A549 (cell line): ENCODE results near the gene CIB4. TPM values are rescaled to one million over a fixed set of nuclear protein-coding genes. Genes with fewer than 3 reads are reported as not detected.

Experiments
- ATAC-seq, 2 experiments: fragments of 200-7000 bp in 1 of 2; fragments of >200 bp in 1 of 2; cut with Nextera tagmentation in 1 of 2; cut with Tn5 transposase in 1 of 2; 3 replicates each; pipeline versions ENCODE4 v1.8.0 to v1.9.1; 2018 to 2020; ENCODE audit warnings: mild to moderate bottlenecking in 1 of 2, moderate library complexity in 1 of 2
- CTCF ChIA-PET: fragments of 300-600 bp; sonication (Branson Sonifier 250); formaldehyde crosslinking; extraction: SDS; loops from one replicate; lab custom pipeline; 2021; ENCODE audit warnings: antibody characterized with exemption, inconsistent platforms; lab: Yijun Ruan, JAX
- POLR2A ChIA-PET: fragments of 350-600 bp; formaldehyde crosslinking; extraction: SDS; loops from one replicate; lab custom pipeline; 2021; ENCODE audit warnings: antibody characterized with exemption, inconsistent platforms; lab: Yijun Ruan, JAX
- DNase-seq, 2 experiments: peaks; one replicate each; pipeline versions ENCODE4 v3.0.0 to v3.0.0-alpha.2; 2011 to 2016; ENCODE audit warnings: low read depth in 1 of 2, low spot score in 1 of 2
- FAIRE-seq: peaks from 2 replicates; lab custom pipeline; 2011; peaks lifted over from hg19 to GRCh38; lab: Jason Lieb, UNC
- H3K27ac ChIP-seq, 2 experiments: fragments of >200 bp; sonication (Bioruptor Twin); formaldehyde crosslinking; 3 replicates each; pipeline ENCODE4 v1.5.1; 2016 to 2017
- H3K4me1 ChIP-seq: fragments of >200 bp; sonication (Bioruptor Twin); formaldehyde crosslinking; 3 replicates; pipeline ENCODE4 v1.6.1; 2016
- H3K4me2 ChIP-seq: fragments of >200 bp; sonication (Bioruptor Twin); formaldehyde crosslinking; 3 replicates; pipeline ENCODE4 v1.6.1; 2016
- H3K4me3 ChIP-seq: fragments of >200 bp; sonication (Bioruptor Twin); formaldehyde crosslinking; 3 replicates; pipeline ENCODE4 v1.5.1; 2016
- H3K9me3 ChIP-seq: fragments of >200 bp; sonication (Bioruptor Twin); formaldehyde crosslinking; 3 replicates; pipeline ENCODE4 v1.6.1; 2016
- BHLHE40 ChIP-seq: IDR thresholded peaks from 2 replicates; pipeline ENCODE4 v1.6.1; 2012; ENCODE audit warnings: low read depth, low read length, inconsistent platforms
- CEBPB ChIP-seq, 2 experiments: fragments of >200 bp in 1 of 2; sonication (Bioruptor Twin) in 1 of 2; formaldehyde crosslinking in 1 of 2; IDR thresholded peaks; 2 replicates each; pipeline ENCODE4 v1.6.1; 2012 to 2016
- EHF ChIP-seq: fragments of 250-450 bp; sonication (Bioruptor Pico); IDR thresholded peaks from 2 replicates; pipeline ENCODE4 v1.5.0; 2020; ENCODE audit warnings: mild to moderate bottlenecking
- GATA3 ChIP-seq: IDR thresholded peaks from 2 replicates; pipeline ENCODE4 v1.6.1; 2012; ENCODE audit warnings: borderline replicate concordance
- HOXA7 ChIP-seq: fragments of 250-450 bp; sonication (Bioruptor Pico); IDR thresholded peaks from 2 replicates; pipeline ENCODE4 v1.5.0; 2020; ENCODE audit warnings: mild to moderate bottlenecking, moderate library complexity
- HOXB13 ChIP-seq: fragments of 250-450 bp; sonication (Bioruptor Pico); IDR thresholded peaks from 2 replicates; pipeline ENCODE4 v1.5.0; 2020; ENCODE audit warnings: low read depth, mild to moderate bottlenecking, moderate library complexity
- KDM1A ChIP-seq: fragments of 200-600 bp; sonication (generic); IDR thresholded peaks from 2 replicates; pipeline ENCODE4 v1.6.1; 2016; ENCODE audit warnings: low read depth, mild to moderate bottlenecking
- MAFK ChIP-seq: fragments of 450-650 bp; IDR thresholded peaks from 2 replicates; pipeline ENCODE4 v1.6.1; 2014; ENCODE audit not compliant: partially characterized antibody
- MYC ChIP-seq: IDR thresholded peaks from 2 replicates; pipeline ENCODE4 v1.6.1; 2012; ENCODE audit warnings: mild to moderate bottlenecking, inconsistent platforms, low read length, improper control_type of control experiment, borderline replicate concordance
- PBX3 ChIP-seq: IDR thresholded peaks from 2 replicates; pipeline ENCODE4 v1.6.1; 2012
- PHF8 ChIP-seq: fragments of 200-600 bp; sonication (generic); IDR thresholded peaks from 2 replicates; pipeline ENCODE4 v1.6.1; 2016; ENCODE audit warnings: low read depth, mild to moderate bottlenecking, antibody characterized with exemption, moderate library complexity, borderline replicate concordance
- USF2 ChIP-seq: fragments of 450-650 bp; IDR thresholded peaks from 2 replicates; pipeline ENCODE4 v1.6.1; 2014; ENCODE audit warnings: antibody characterized with exemption
- ZNF302 ChIP-seq: fragments of 250-450 bp; sonication (Bioruptor Pico); IDR thresholded peaks from 2 replicates; pipeline ENCODE4 v1.9.0; 2021; ENCODE audit warnings: inconsistent platforms, mild to moderate bottlenecking, moderate library complexity
- ZSCAN20 ChIP-seq: fragments of 250-450 bp; sonication (Bioruptor Pico); IDR thresholded peaks from 2 replicates; pipeline ENCODE4 v1.8.0; 2022; ENCODE audit warnings: mild to moderate bottlenecking, moderate library complexity
- WGBS: methylation state at CpG from one replicate; pipeline ENCODE4 v1.1.6; 2017; ENCODE audit errors: missing lambda C conversion rate; 5-methylcytosine and 5-hydroxymethylcytosine counted together
- polyA plus RNA-seq, 4 experiments: library from polyadenylated mRNA; depleted of rRNA in 3 of 4; stranded (reverse); fragments of >200 nt; fragmentation: RNase III in 1 of 4; extraction: RNeasy Plus Mini Kit Qiagen cat#74134 plus additional on column Dnase treatment in 1 of 4; gene quantifications; 2 replicates in 3 of 4; 3 replicates in 1 of 4; pipeline ENCODE4 v1.2.3, GENCODE V29; 2011 to 2017

CIB4 gene
- polyA plus RNA-seq, 2 of the 4 experiments (the other 2 are of a cell fraction): 0.30 to 1.0 TPM

GRCh38 chr2:26574900-26575560 is 66.1 kb downstream of the CIB4 start:
- no peaks in the 10 kb centered on the region for H3K9me3 ChIP-seq
- ATAC-seq (no peak), DNase-seq (no peak), FAIRE-seq (no peak)
- no peak overlapping the region for H3K27ac ChIP-seq
- no peak overlapping the region for H3K4me3 ChIP-seq
- ChIA-PET POLR2A (interaction anchor here (1.2 kb wide), 1 partner anchor 9 kb away, joined by 4 read pairs; no protein-coding TSS in a partner anchor), CTCF (interaction anchor here (0.6 to 11.0 kb wide), 9 partner anchors 14 to 624 kb away, joined by 3 to 237 read pairs (median 3); a partner anchor contains a TSS)
- no peak overlapping the region for H3K4me2 ChIP-seq
- peaks cover 4% of the 10 kb centered on the region; the same call in 2 of the 3 replicates for H3K4me1 ChIP-seq
- TF ChIP-seq CEBPB (IDR thresholded peaks at IDR 0.05): no peak
- TF ChIP-seq ZSCAN20 (CRISPR knock-in tag): no peak
- no peak for TF ChIP-seq MYC
- no peak for TF ChIP-seq ZNF302 (CRISPR knock-in tag)
- TF ChIP-seq KDM1A: no peak
- TF ChIP-seq BHLHE40: no peak
- no peak for TF ChIP-seq EHF
- no peak for TF ChIP-seq PHF8
- TF ChIP-seq PBX3: no peak
- TF ChIP-seq HOXB13 (CRISPR knock-in tag): no peak
- 78% methylated on average over 17 of the region's 17 CpGs for WGBS

- no peak overlapping the region for H3K4me2 ChIP-seq
- ATAC-seq (no peak), FAIRE-seq (no peak), DNase-seq (no peak)
- no peaks in the 10 kb centered on the region for H3K9me3 ChIP-seq
- 68% methylated on average over 15 of the region's 15 CpGs for WGBS
- ChIA-PET POLR2A (interaction anchor here (1.2 kb wide), 1 partner anchor 8 kb away, joined by 4 read pairs; no protein-coding TSS in a partner anchor), CTCF (interaction anchor here (0.6 to 11.0 kb wide), 14 partner anchors 10 to 1251 kb away, joined by 3 to 237 read pairs (median 3); a partner anchor contains a TSS)
- no peak overlapping the region for H3K4me3 ChIP-seq
- peaks cover 4% of the 10 kb centered on the region; the same call in 2 of the 3 replicates for H3K4me1 ChIP-seq
- TF ChIP-seq GATA3 (no peak), USF2 (no peak), ZSCAN20 (CRISPR knock-in tag) (no peak), HOXA7 (no peak), MAFK (no peak)
- H3K27ac ChIP-seq: no peak overlapping the region
Measured at GRCh38 chr2:26574066-26574899, 66.9 kb downstream of the CIB4 start.

GRCh38 chr2:26573241-26573925 is 67.8 kb downstream of the CIB4 start:
- no peak overlapping the region for H3K4me3 ChIP-seq
- ATAC-seq (no peak), FAIRE-seq (no peak), DNase-seq (no peak)
- ChIA-PET CTCF (interaction anchor here (0.7 to 11.0 kb wide), 10 partner anchors 10 to 1250 kb away, joined by 3 to 237 read pairs (median 3); a partner anchor contains a TSS), POLR2A (interaction anchor here (1.2 kb wide), 1 partner anchor 7 kb away, joined by 4 read pairs; no protein-coding TSS in a partner anchor)
- no peak overlapping the region for H3K27ac ChIP-seq
- WGBS: 77% methylated on average over 17 of the region's 17 CpGs
- H3K4me1 ChIP-seq: peaks cover 4% of the 10 kb centered on the region; the same call in 2 of the 3 replicates
- no peaks in the 10 kb centered on the region for H3K9me3 ChIP-seq
- H3K4me2 ChIP-seq: no peak overlapping the region
- TF ChIP-seq MAFK (no peak), PBX3 (no peak)
